IPS-NIHi7 (cell line): ENCODE data around the gene PDZD2.
A peak's percentile ranks its signal among the peaks of the same experiment; 100 is the strongest.
"Not testable (repeated sequence)": the region's sequence is repeated elsewhere in the genome, so short reads cannot be mapped to it uniquely, and the experiment has no call there.

Experiments used
- DNase-seq: peaks from one replicate; pipeline ENCODE4 v3.0.0; 2012; ENCODE audit warnings: mixed read lengths; ENCODE audit errors: extremely low spot score

PDZD2 gene

DNA sequence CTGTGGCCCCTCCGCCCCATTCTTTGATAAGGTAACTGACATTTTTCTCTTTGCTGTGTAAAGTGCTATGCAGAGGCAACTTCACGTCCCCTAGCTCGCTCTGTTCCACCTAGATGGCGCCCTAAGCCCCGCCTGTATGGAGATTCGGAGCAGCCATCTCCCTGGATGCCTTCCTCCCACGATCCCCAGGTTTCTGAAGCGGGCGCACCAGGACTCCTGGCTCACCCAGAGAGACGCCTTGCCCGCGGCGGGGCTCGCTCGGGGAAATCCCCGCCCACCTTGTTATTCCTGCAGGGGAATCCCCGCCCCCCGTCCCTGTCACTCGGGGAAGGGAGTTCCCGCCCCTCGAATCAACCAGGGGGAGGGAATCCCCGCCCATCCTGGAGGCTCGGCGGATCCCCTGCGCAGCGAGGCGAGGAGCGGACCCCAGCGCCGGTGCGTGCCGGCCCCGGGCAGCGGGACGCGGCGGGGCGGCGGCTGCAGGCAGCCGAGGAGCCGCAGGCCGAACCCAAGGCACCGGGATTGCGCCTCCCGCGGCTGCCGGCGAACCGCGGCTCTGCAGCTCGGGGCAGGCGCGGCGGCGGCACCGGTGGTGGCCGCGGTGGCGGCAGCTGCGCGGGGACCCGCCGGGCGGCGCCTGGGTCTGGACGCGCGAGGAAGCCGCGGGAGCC, at the start of gene PDZD2:
Gene PDZD2 (plus strand): TSS at position 384 of the 671 bp plus-strand sequence.
- peak; percentile 86 for DNase-seq

DNA sequence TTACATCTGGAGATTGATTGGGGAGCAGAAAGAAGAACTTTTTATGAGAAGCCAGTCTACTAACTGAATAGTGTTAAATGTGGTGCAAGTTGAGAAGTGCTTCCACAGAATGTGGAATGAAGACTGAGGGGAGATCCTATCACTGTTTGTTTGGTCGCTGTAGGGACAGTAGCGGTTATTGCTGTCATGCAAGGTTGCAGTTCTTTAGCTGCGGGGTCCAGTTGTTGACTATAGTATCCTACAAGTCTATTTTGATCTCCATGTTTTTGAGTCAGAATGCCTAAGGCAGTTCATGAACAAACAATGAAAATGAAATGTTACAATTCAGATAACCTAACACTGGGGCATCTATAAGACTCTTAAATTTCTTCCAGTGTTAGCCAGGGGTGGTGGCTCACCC, 45.3 kb upstream of the PDZD2 start:
- DNase-seq = no peak

DNA sequence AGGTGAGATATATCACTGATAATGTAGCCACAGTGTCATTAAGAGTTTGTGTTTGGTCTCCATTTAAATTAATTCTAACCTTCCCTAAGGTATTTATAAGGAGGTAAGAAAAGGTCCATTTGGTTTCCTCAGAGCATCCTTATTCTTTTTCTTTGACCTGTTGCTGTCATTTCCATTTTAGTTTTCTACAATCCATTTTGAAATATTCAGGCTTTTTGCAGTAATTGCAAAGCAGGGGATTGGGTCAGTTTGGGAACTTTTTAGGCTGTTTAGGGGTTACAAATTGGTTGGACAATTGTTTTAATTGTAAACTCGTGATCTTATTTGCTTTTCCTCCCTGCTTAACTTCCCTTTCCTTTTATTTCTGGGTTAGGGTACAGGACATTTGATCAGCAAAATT, 42.6 kb upstream of the PDZD2 start:
- DNase-seq = no peak

DNA sequence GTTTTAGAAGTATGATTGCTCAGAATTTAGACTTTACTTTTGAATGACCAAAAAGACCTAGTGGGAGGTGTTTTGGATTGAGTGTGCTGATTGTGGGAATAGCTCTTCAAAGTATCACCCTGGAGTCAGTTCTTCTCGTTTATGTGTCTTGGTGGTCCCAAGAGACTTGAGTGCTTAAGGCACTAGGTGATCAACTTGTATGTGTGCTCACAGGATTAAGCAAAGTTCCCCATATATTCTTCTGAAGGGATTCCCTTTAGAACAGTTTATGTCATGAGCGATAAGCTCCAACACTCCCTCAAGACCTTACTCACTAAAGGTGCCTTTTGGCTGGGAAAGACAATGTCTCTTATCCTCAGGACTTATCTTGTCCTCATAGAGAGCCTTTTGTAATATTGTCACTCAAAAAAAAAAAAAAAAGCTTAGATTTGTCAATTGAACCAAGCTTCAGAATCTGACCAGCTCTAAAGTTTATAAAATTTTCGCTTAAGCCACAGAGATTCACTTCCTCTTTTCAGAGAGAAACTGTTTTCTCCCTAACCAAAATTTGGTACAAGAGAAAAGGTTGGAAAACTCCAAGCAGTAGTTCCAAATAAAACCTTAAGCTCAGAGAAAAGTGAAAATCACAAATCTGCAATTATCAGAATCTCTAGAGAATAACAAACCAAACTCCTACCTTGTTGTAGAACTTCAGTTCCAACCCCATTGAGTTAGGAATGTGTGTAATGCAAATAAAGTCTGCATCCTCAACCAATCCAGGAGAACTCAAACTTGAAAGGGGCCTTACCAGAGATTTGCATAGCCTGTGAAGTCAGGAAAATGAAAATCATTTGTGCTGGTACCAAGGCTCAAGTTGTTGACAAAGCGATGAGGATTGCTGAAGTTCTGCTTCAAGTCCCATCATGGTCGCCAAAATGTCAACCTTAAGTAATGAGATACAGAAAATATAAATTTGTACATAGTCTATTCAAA, 40.0 kb upstream of the PDZD2 start:
- no peak for DNase-seq

DNA sequence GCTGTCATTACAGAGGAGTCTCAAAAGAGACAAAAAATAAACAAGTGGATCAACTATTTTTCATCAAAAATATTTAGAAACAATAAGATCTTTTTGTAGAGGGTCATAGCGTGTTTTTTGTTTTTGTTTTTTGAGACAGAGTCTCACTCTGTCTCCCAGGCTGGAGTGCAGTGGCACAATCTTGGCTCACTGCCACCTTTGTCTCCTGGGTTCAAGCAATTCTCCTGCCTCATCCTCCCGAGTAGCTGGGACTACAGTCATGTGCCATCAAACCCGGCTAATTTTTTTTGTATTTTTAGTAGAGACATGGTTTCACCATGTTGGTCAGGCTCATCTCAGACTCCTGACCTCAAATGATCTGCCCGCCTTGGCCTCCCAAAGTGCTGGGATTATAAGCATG, 36.6 kb upstream of the PDZD2 start:
- not testable (repeated sequence) for DNase-seq

DNA sequence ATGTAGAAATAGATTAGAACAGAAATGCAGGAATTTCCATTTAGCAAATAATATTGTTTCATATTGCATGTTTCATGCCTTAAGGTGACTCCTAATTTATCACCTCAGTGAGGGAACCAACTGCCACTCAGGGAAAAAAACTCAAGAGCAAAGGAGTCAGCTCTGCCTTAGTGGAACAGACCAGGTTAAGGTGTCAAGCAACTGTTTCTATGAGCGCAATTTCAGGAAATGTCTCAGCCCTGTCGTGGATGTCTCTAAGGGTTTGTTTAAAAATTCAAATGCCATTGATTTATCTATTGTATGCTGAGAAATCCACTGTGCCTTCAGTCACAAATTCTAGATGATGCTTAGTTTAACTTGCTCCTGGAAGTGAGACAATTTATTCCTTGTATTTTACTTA, 34.7 kb upstream of the PDZD2 start:
- no peak for DNase-seq

DNA sequence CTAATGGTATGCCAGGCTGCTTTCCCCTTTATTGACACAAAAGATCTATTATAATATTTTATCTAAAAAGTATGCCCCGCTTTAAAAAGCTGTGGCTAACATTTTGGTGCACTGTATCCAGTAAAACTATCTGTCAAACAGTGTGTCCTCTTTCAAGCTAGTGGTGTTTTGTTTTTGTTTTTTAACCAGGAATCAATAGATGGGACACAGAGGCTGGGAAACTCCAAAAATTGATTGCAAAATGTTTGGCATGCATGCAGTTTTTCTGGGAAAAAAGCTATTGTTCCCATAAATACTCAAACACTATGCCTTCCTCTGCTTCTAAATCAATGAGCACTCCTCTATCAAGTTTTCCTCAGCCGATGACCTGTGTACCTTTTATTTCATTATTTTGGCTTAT, 34.3 kb upstream of the PDZD2 start:
- no peak for DNase-seq

DNA sequence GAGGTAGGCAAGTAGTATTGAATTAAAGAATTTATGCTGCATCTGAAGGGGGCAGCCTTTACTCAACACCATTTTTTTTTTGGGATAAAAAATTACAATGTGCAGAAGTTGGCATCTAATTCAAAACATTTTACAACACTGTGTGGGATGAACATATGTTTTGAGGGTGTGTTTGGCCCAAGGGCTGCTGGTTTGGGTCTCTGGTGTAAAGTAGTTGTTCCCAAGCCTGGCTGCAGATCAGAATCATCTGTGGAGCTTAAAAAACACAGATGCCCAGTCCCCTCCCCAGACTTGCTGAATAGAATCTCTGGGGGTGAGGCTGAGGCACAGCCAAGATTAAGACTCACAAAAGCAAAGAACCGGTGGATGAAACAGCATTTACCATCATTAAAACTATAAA, 33.0 kb upstream of the PDZD2 start:
- no peak for DNase-seq

DNA sequence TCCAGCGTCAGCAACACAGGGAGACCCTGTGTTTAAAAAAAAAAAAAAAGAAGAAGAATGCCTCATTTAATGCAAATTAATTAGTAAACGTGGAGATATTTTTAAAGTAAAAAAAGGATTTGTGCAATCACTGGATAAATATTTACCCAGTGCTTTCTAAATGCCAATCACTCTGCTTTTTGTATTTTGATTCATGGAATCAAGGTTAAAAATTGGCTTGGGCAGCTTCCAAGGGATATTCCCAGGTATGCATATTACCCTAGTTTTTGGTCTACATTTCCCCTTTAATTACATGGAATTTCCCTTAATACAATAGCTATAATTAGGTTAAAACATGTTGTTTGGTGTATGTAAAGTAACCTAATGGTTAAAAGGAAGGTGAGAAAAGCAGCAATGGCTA, 31.4 kb upstream of the PDZD2 start:
- no peak for DNase-seq

DNA sequence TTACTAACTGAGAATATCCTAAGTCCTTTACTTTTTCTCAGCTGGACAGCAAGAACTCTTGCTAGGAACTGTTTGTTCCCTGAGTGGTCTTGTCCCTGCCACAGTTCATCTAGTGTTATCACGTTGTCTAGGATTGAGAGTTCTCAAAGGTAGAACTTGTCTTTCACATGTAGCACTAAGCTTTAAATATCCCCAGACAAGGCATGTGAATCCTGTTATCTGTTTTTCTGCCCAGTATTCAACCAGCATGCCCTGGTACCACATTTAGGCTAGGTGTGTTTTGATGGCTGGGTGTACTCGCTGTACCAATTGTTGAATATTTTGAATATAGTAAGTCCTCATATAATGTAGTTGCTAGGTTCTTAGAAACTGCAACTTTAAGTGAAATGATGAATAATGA, 27.9 kb upstream of the PDZD2 start:
- DNase-seq = no peak

DNA sequence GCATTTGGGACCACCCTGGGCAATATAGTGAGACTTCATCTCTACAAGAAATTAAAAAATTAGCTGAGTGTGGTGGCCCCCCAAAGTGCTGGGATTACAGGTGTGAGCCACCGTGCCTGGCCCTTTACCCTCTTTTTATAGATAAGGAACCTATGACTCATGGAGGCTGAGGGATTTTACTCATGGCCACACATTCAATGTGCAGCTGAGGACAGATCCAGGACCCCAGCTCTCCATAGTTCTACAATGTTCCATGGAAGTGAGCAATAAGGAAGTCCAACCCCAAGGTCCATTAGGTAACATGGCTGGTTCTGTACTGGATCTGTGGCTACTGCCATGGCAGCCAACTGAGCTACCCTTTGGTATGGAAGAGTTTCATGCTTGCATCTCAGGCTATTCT, 25.3 kb upstream of the PDZD2 start:
- no peak for DNase-seq

DNA sequence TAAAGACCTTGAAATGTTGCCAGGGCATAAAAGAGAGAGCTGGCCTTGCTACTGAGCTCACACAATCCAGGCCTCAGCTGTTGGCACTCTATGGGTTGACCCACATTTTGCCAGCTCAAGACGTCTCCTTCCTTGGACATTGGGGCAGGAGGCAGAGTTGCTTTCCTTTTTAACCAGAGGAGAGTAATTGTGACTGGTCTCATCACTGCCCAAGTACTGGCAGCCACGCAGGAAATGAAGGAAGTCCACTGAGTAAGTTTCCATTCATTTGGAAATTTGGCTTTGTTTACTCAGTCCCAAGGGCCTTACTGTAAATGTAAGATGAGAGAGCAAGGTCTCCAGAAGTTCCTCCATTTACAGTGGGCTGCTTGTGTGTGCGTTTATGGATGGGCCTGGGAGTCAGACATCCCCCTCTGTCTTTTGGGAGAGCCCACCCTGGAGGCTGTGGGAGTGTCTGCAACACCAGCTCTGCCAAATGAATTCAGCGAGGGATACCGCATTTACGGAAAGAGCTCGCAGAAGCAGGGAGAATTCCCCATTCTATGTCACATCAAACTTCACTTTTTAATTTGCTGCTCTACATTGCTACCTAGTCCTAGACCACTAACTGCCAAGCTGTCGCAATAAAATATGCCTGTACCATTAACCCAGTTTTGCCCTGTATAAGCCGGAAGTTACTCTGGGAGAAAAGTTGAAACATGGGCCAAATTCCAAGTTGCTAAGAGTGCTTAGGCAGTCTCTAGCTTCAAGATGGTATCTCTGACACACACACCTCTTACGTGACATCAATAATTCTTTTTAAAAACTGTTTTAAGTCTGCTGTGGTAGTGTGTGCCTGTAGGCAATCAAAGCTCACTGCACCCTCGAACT, 24.5 kb upstream of the PDZD2 start:
- DNase-seq = peak; percentile 22

DNA sequence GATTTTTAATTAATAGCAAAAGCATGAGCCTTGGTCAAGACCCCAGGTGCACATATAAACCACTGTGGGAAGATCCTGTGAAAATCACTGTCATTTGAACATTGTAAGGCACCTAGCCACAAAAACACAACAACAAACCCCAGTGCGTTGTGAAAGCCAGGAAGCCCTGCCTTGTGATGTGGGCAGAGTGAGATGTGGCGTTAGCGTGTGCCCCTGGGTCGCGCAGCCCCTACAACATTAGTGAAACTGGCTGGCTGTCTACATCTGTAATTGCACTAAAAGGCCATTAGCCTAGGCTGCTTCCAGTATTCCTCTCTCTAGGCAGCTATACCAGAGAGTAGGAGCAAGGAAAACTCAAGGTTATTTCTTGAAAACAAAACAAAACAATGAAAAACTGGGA, 21.1 kb upstream of the PDZD2 start:
- no peak for DNase-seq

DNA sequence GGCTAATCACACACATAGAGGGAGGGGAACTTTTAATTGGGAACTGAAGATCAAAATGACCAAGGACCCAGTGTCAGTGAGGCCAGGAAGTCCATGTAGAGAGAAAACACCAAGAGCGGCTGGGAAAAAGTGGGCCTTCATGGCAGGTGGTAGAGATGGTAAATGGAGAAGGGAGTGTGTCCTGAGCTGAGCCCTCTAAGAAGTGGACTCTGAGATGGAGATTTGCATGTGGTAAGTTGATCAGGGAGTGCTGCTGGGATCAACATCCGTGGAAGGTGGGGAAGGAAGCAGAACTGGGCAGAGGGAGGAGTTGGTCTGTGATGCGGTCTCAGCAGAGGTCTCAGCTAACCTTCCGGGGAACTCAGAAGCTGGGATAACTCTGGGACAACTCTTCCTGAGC, 18.9 kb upstream of the PDZD2 start:
- DNase-seq = no peak

DNA sequence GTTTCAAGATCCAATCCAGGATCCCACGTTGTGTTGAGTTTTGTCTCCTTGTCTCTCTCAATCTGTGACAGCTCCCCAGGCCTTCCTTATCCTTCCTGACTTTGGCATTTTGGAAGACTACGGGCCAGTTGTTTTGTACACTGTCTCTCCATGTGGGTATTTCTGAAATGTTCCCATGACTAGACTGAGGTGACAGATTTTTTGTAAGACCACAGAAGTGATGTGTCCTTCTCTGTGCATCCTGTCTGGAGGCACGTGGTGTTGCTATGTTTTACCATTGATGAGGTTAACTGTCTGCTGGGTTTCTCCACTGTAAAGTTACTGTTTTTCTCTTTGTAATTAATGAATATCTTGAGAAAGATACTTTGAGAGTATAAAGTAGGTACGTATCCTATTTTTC, 15.7 kb upstream of the PDZD2 start:
- DNase-seq = no peak

DNA sequence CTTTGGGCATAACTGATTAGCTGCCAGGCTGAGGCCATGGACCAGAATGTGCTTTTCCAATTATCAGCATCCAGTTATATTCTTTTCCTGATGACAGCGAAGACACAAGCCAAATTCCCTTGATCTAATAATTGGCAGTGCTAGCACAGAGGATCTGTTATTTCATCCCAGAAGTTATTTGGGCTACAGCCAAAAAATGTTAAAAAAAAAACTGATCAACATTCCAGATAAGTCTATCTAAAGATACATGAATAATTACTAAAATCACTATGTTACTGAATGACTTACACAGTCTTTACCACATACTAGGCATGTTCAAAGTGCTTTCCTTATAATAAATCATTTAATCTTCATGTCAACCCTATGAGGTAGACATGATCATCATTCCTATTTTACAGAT, 13.5 kb upstream of the PDZD2 start:
- no peak for DNase-seq

DNA sequence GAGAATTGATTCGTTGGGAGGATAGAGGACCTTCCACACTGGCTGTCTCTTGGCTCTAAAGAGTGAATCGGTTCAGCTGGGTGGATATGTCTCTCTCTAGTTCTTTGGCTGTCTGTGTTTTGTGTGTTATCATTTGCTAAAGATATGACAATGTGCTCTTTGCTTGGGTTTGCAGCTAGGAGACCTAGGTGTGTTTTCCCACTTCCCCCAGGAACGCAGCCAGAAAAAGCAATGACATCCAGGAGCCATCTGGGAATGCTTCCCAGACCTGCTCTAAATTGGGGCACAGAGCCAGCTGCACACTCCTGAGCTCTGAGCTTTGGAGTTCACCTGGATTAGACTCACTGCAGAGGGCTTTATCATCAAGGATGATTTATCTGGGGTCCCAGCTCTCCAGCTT, 12.8 kb upstream of the PDZD2 start:
- DNase-seq = no peak

DNA sequence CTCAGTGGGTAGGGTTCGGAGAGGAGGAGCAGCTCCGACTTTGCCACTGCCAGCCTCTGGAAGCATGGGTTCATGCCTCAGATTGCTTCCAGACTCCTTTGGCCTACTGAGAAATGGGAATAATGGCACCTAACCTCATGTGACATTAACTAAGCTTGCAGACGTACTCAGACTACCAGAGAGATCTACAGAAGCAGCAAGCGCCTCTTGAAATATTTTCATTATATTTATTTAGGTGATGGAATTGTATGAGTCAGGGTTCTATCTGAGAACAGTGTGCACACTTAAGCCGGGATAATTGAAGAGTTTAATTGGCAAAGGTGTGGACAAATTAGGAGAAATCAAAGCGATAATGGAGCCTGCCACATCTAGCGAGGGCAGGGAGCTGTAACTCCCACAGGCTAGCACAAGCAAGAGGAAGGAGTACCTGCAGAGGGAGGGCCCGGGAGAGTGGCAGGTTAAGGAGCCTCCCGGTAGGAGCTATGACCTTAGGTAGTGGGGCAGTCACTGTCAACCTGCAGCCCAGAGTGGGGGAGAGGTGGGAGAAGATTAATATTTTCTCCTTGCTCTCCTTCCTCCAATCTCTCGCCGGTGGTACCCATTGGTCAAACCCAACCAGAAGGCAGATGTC, 12.2 kb upstream of the PDZD2 start:
- no peak for DNase-seq

DNA sequence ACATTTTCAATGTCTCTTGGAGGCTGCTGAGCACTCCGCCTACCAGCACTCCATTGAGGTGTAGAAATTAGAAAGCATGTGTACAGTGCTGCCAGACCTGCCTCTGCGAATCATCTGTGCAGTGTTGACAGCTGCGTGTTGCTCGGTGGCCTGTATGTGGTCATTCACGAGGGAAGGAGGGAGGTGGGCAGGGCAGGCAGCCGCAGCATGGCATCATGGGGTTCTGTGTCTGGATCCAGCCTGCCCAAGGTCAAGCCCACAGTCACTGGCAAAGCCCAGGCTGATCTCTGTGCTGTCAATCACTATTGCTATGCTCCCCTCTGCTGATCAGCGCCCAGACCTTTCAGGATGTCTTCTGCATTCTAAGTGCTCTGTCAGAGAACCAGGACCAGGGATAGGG, 8.0 kb upstream of the PDZD2 start:
- no peak for DNase-seq

DNA sequence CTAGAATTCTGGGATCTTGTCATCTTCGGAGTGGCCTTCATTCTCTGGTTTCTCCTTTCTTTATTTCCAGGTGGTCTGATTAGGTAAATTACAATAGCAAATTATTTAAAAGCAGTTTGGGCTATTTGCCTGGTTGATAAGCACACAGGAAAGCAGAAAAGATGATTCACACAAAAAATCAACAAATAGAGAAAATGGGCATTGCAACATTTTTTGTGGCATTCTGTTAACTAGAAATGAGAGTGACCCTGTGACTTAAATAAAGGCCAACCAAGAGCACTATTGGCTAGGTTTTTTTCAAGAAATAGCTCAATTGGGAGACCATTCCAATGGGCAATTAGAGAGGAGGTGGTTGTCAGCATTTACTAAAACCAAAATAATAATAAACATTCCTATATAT, 6.5 kb upstream of the PDZD2 start:
- no peak for DNase-seq

DNA sequence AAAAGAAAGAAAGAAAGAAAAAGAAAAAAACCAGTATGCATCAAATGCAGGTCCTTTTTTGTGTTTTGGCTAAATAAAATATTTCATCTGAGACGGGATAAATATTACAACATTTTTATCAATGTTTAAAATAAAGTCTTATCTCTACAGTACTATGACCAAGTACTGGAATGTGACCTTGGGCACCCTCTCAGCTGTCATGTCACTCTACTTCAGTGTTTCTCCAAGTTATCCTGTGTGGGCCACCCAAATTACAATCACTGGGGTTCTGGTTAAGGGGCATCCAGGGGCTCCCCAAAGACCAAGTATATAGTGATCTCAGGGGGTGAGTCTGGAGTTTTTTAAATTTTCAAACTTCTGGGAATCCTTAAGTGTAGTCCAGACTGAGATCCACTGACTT, 3.5 kb upstream of the PDZD2 start:
- no peak for DNase-seq

DNA sequence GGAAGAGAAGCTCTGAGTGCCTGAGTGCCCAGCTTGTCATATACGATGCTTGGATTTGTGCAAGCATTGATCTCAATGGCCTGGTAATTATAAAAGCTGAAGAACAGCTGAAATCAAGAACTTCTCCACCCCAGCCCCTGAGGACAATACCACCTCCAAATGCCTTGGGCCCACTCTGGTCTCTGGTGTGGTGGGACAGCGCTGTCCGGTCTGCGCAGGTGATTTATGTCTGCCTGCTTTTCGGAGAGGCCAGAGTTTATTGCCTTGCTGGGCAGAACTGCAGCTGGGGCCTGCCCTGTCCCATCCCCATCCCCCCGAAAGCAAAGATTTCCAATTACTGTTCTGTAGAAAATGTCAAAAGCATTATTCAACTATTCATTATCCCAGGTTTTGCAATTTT, 1.1 kb upstream of the PDZD2 start:
- no peak for DNase-seq
